ENCODE results near the gene TBCK.
"Not testable (repeated sequence)": the region's sequence is repeated elsewhere in the genome, so short reads cannot be mapped to it uniquely, and the experiment has no call there.

The TBCK gene

GRCh38 chr4:106240699-106241098 lies 75.3 kb downstream of the TBCK start:
- no peak overlapping the region for H2AFZ ChIP-seq
- no peaks in the 10 kb centered on the region for H3K27me3 ChIP-seq (ENCODE audit: control insufficient read depth, insufficient read depth, low read length)
- H3K9ac ChIP-seq: no peak overlapping the region
- H3K36me3 ChIP-seq (ENCODE audit: control insufficient read depth, insufficient read depth, low read length): no peaks in the 10 kb centered on the region
- H3K9me3 ChIP-seq (ENCODE audit: control insufficient read depth, low read length): no peaks in the 10 kb centered on the region
- TF ChIP-seq, protein P1, sequence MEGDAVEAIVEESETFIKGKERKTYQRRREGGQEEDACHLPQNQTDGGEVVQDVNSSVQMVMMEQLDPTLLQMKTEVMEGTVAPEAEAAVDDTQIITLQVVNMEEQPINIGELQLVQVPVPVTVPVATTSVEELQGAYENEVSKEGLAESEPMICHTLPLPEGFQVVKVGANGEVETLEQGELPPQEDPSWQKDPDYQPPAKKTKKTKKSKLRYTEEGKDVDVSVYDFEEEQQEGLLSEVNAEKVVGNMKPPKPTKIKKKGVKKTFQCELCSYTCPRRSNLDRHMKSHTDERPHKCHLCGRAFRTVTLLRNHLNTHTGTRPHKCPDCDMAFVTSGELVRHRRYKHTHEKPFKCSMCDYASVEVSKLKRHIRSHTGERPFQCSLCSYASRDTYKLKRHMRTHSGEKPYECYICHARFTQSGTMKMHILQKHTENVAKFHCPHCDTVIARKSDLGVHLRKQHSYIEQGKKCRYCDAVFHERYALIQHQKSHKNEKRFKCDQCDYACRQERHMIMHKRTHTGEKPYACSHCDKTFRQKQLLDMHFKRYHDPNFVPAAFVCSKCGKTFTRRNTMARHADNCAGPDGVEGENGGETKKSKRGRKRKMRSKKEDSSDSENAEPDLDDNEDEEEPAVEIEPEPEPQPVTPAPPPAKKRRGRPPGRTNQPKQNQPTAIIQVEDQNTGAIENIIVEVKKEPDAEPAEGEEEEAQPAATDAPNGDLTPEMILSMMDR (IDR thresholded peaks at IDR 0.05): no peak
- H3K4me2 ChIP-seq (ENCODE audit: low read length): no peak overlapping the region
- H3K27ac ChIP-seq: no peak overlapping the region
- no peak overlapping the region for H3K4me3 ChIP-seq (ENCODE audit: low read depth, low read length)
- H3K4me1 ChIP-seq: no peaks in the 10 kb centered on the region
- H3K79me2 ChIP-seq: no peaks in the 10 kb centered on the region

DNA sequence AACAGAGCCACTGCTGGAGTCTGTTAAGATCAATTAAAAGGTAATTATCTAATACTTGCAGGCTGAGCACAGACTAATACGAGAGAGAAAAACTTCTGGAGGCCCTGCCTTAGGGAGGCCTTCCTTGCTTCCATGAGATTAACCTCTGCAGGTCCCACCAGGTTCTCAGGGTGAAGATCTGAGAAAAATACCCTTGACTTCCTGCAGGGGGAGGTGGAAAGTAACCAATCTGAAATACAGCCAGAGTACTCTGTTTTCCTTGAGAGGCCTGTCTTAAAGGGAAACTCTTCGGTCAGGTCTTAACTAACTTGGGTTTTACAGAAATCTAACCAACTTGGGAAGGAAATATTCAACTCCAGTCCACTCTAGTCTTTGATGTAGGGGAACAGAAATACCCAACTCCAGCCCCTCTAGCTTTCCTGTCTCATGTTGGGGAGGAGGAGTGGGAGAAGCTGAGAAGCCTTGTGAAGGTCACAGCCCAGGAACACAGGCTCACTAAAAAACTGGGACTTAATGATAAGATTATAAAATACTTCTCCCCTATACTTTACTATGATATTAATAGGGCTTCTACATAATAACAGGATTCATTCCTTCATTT lies 77.1 kb downstream of the TBCK start:
- H3K9me3 ChIP-seq (ENCODE audit: control insufficient read depth, low read length): no peaks in the 10 kb centered on the region
- no peaks in the 10 kb centered on the region for H3K79me2 ChIP-seq
- no peaks in the 10 kb centered on the region for H3K4me1 ChIP-seq
- H2AFZ ChIP-seq: no peak overlapping the region
- no peaks in the 10 kb centered on the region for H3K27me3 ChIP-seq (ENCODE audit: control insufficient read depth, insufficient read depth, low read length)
- H3K27ac ChIP-seq: no peak overlapping the region
- H3K4me3 ChIP-seq (ENCODE audit: low read depth, low read length): no peak overlapping the region
- no peak overlapping the region for H3K4me2 ChIP-seq (ENCODE audit: low read length)
- H3K36me3 ChIP-seq (ENCODE audit: control insufficient read depth, insufficient read depth, low read length): no peaks in the 10 kb centered on the region
- TF ChIP-seq, protein P1 (IDR thresholded peaks at IDR 0.05): peak; percentile 32
- H3K9ac ChIP-seq: no peak overlapping the region

DNA sequence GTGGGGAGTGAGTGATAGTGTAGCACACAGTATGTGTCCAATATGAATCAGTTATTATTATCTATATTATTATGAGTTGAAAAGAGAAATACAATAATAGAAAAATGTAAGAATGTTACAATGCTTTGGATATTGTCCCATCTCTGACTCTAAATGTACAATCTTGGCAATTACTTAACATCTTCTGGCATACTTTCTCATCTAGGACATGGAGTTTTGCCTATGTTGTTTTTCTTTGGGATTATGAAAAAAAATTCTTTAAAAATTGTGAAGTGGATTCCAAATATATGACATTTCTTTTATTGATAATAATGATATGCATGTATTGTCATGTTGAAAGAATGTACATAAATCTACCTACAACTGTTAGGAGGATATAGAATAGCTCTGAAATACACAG lies 84.1 kb downstream of the TBCK start:
- Histone ChIP-seq H3K9ac (no peak overlapping the region), H3K36me3 (ENCODE audit: control insufficient read depth, insufficient read depth, low read length) (no peaks in the 10 kb centered on the region), H2AFZ (no peak overlapping the region), H3K27ac (no peak overlapping the region), H3K79me2 (no peaks in the 10 kb centered on the region), H3K27me3 (ENCODE audit: control insufficient read depth, insufficient read depth, low read length) (no peaks in the 10 kb centered on the region), H3K9me3 (ENCODE audit: control insufficient read depth, low read length) (no peaks in the 10 kb centered on the region), H3K4me1 (no peaks in the 10 kb centered on the region), H3K4me3 (ENCODE audit: low read depth, low read length) (no peak overlapping the region), H3K4me2 (ENCODE audit: low read length) (no peak overlapping the region)
- TF ChIP-seq, protein P1 (IDR thresholded peaks at IDR 0.05): no peak

- Histone ChIP-seq H2AFZ (no peak overlapping the region), H3K27me3 (ENCODE audit: control insufficient read depth, insufficient read depth, low read length) (no peaks in the 10 kb centered on the region), H3K4me1 (no peaks in the 10 kb centered on the region), H3K4me2 (ENCODE audit: low read length) (no peak overlapping the region), H3K27ac (no peak overlapping the region), H3K9me3 (ENCODE audit: control insufficient read depth, low read length) (no peaks in the 10 kb centered on the region), H3K9ac (no peak overlapping the region), H3K36me3 (ENCODE audit: control insufficient read depth, insufficient read depth, low read length) (no peaks in the 10 kb centered on the region), H3K4me3 (ENCODE audit: low read depth, low read length) (no peak overlapping the region), H3K79me2 (no peaks in the 10 kb centered on the region)
- TF ChIP-seq, protein P1 (IDR thresholded peaks at IDR 0.05): no peak
Measured at GRCh38 chr4:106222548-106222947, 93.5 kb downstream of the TBCK start.

GRCh38 chr4:106213291-106213690 lies 102.7 kb downstream of the TBCK start:
- H3K4me3 ChIP-seq (ENCODE audit: low read depth, low read length); H3K9ac ChIP-seq; H3K4me2 ChIP-seq (ENCODE audit: low read length); H3K27ac ChIP-seq; H3K79me2 ChIP-seq; H3K4me1 ChIP-seq; H3K9me3 ChIP-seq (ENCODE audit: control insufficient read depth, low read length); H3K27me3 ChIP-seq (ENCODE audit: control insufficient read depth, insufficient read depth, low read length); H2AFZ ChIP-seq; H3K36me3 ChIP-seq (ENCODE audit: control insufficient read depth, insufficient read depth, low read length): not testable (repeated sequence)
